Stomach (tissue), 9 donors: Measurements from ENCODE around the gene CMIP. TPM values are rescaled to one million over a fixed set of nuclear protein-coding genes. Genes with fewer than 3 reads are reported as not detected.
"Not testable (repeated sequence)": the region's sequence is repeated elsewhere in the genome, so short reads cannot be mapped to it uniquely, and the experiment has no call there.

Source experiments
- DNase-seq, 2 donors: peaks; one replicate each; pipeline versions ENCODE4 v3.0.0 to v3.0.0-alpha.2; 2013 to 2019
- H3K27ac ChIP-seq, 5 donors: fragments of 200-600 bp in 4 of 5; sonication (generic) in 4 of 5; one replicate each; pipeline ENCODE4 v1.5.1; 2013 to 2019; ENCODE audit warnings: mild to moderate bottlenecking in 1 of 5, moderate library complexity in 1 of 5
- H3K27me3 ChIP-seq, 3 donors: fragments of 200-600 bp; sonication (generic); one replicate each; pipeline ENCODE4 v1.5.1; 2017 to 2019; ENCODE audit warnings: mixed run types in 1 of 3
- H3K36me3 ChIP-seq, 4 donors: fragments of 200-600 bp; sonication (generic); 1 replicate in 3 of 4; 2 replicates in 1 of 4; pipeline ENCODE4 v1.5.1; 2016 to 2019
- H3K4me1 ChIP-seq, 4 donors: fragments of 200-600 bp; sonication (generic); one replicate each; pipeline ENCODE4 v1.5.1; 2016 to 2019
- H3K4me3 ChIP-seq, 4 donors: fragments of 200-600 bp; sonication (generic) in 3 of 4; one replicate each; pipeline ENCODE4 v1.5.1; 2016 to 2019; ENCODE audit warnings: mild to moderate bottlenecking in 1 of 4
- H3K9me3 ChIP-seq, 4 donors: fragments of 200-600 bp; sonication (generic); one replicate each; pipeline ENCODE4 v1.5.1; 2016 to 2019
- CTCF ChIP-seq, 7 experiments: fragments of 450-650 bp in 4 of 7; fragments of 200-600 bp in 3 of 7; sonication (generic) in 3 of 7; IDR thresholded peaks; one replicate each; pipeline ENCODE4 v1.5.1; 2016 to 2019; ENCODE audit warnings: antibody characterized with exemption in 7 of 7, control low read depth in 2 of 7, mild to moderate bottlenecking in 1 of 7
- EP300 ChIP-seq: sonication (generic); formaldehyde crosslinking; IDR thresholded peaks from one replicate; pipeline ENCODE4 v1.6.1; 2017; ENCODE audit warnings: antibody characterized with exemption
- POLR2A ChIP-seq, 4 donors: fragments of 450-650 bp; IDR thresholded peaks; one replicate each; pipeline ENCODE4 v1.6.1; 2016; ENCODE audit warnings: antibody characterized with exemption in 4 of 4, control low read depth in 2 of 4, mild to moderate bottlenecking in 1 of 4, moderate library complexity in 1 of 4
- POLR2AphosphoS5 ChIP-seq, 3 donors: sonication (generic); formaldehyde crosslinking; IDR thresholded peaks; one replicate each; pipeline ENCODE4 v1.6.1; 2016; ENCODE audit warnings: antibody characterized with exemption in 3 of 3
- WGBS, 5 donors: extraction: QIAGEN DNeasy Blood & Tissue Kit in 3 of 5; methylation state at CpG; one replicate each; pipeline versions ENCODE4 v1.1.5 to v1.1.7; 2013 to 2018; 5-methylcytosine and 5-hydroxymethylcytosine counted together
- intact Hi-C: fragments of 100-400 bp; cut with DNase I; formaldehyde crosslinking; loops from one replicate; pipeline ENCODE4 v1.15.1; 2023; ENCODE audit warnings: low total_unique reads
- polyA plus RNA-seq, 3 donors: library from polyadenylated mRNA; stranded (reverse); fragments of 200-250 nt; gene quantifications; one replicate each; pipeline ENCODE4 v1.2.3, GENCODE V29; 2013
- total RNA-seq, 5 donors: library from RNA; depleted of rRNA; stranded (reverse); fragments of >200 nt; gene quantifications; one replicate each; pipeline versions ENCODE4 v1.1.0 to v1.2.3, GENCODE V29; 2014 to 2016
- donor health status: healthy with polysubstance abuse.
- donor health status: Bipolar disorder and iron deficiency.
- donor health status: healthy.

The CMIP gene
- total and polyA plus RNA-seq, 8 donors, result 11.1 to 71.0 (median 31.2) TPM

GRCh38 chr16:81688182-81688581, 243.6 kb downstream of the CMIP start:
- 64 to 75% (median 69%) methylated on average over 5 to 7 of the region's 7 CpGs for WGBS, 5 donors
- H3K36me3 ChIP-seq, result peaks cover 18 to 66% (median 43%) of the 10 kb centered on the region in 4 donors

GRCh38 chr16:81688839-81689238, 244.2 kb downstream of the CMIP start:
- H3K9me3 ChIP-seq, DNase-seq, H3K27me3 ChIP-seq, H3K4me3 ChIP-seq, intact Hi-C loops, H3K27ac ChIP-seq: not testable (repeated sequence)
- 76 to 92% (median 87%) methylated on average over 5 of the region's 5 CpGs for WGBS, 5 donors
- Histone ChIP-seq H3K36me3 (peaks cover 23 to 68% (median 49%) of the 10 kb centered on the region in 4 donors), H3K4me1 (peaks cover under 1 to 45% (median 19%) of the 10 kb centered on the region in 4 donors)

More at GRCh38 chr16:81688182-81688581, 243.6 kb downstream of the CMIP start:
- TF ChIP-seq POLR2AphosphoS5 (IDR thresholded peaks at IDR 0.05) (no peak), POLR2A (IDR thresholded peaks at IDR 0.05) (no peak), CTCF (IDR thresholded peaks at IDR 0.05) (no peak), EP300 (no peak)
- no peak for DNase-seq
- Histone ChIP-seq H3K27ac (peak overlapping the region in 1 of 5 donors; percentile 20), H3K4me3 (no peak overlapping the region), H3K27me3 (no peaks in the 10 kb centered on the region), H3K4me1 (peaks cover 0 to 38% (median 15%) of the 10 kb centered on the region in 4 donors), H3K9me3 (no peaks in the 10 kb centered on the region)
- intact Hi-C loops, result no loop called here

- WGBS, 5 donors, result 90 to 97% (median 95%) methylated on average over 16 of the region's 16 CpGs
- peak overlapping the region in 3 of 5 donors; percentile 70 to 82 (median 70) for H3K27ac ChIP-seq
- DNase-seq, result no peak
- no peak overlapping the region for H3K4me3 ChIP-seq
- H3K27me3 ChIP-seq, result no peaks in the 10 kb centered on the region
- no peak for TF ChIP-seq POLR2AphosphoS5 (IDR thresholded peaks at IDR 0.05)
- no peak for TF ChIP-seq CTCF (IDR thresholded peaks at IDR 0.05)
- TF ChIP-seq EP300, result no peak
- no peak for TF ChIP-seq POLR2A (IDR thresholded peaks at IDR 0.05)
- H3K4me1 ChIP-seq, result peaks cover 16 to 62% (median 36%) of the 10 kb centered on the region in 4 donors
- intact Hi-C loops, result loop anchor here (10.0 kb wide), 1 partner anchor 67 kb away; no protein-coding TSS in a partner anchor
- H3K36me3 ChIP-seq, result peaks cover 27 to 70% (median 66%) of the 10 kb centered on the region in 4 donors
- no peaks in the 10 kb centered on the region for H3K9me3 ChIP-seq
Measured at GRCh38 chr16:81692021-81692420, 247.4 kb downstream of the CMIP start.

- WGBS, 5 donors, result 94 to 97% (median 95%) methylated on average over 10 to 15 of the region's 15 CpGs
- H3K4me3 ChIP-seq, result no peak overlapping the region
- no peak for DNase-seq
- peaks cover 16 to 62% (median 37%) of the 10 kb centered on the region in 4 donors for H3K4me1 ChIP-seq
- no peaks in the 10 kb centered on the region for H3K27me3 ChIP-seq
- no peaks in the 10 kb centered on the region for H3K9me3 ChIP-seq
- peaks cover 27 to 70% (median 67%) of the 10 kb centered on the region in 4 donors for H3K36me3 ChIP-seq
- H3K27ac ChIP-seq, result peak overlapping the region in 4 of 5 donors; percentile 67 to 82 (median 70)
- intact Hi-C loops, result loop anchor here (10.0 kb wide), 1 partner anchor 68 kb away; no protein-coding TSS in a partner anchor
- TF ChIP-seq POLR2AphosphoS5 (IDR thresholded peaks at IDR 0.05) (no peak), POLR2A (IDR thresholded peaks at IDR 0.05) (no peak), EP300 (no peak), CTCF (IDR thresholded peaks at IDR 0.05) (no peak)
Measured at GRCh38 chr16:81692571-81692970, 248.0 kb downstream of the CMIP start.
